DMS153 (cell line): ENCODE data around the gene CASKIN1.
"Not testable (repeated sequence)": the region's sequence is repeated elsewhere in the genome, so short reads cannot be mapped to it uniquely, and the experiment has no call there.

Source experiments
- DNase-seq: peaks from one replicate; lab custom pipeline; 2025; lab: John Stamatoyannopoulos, UW

CASKIN1 gene

DNA sequence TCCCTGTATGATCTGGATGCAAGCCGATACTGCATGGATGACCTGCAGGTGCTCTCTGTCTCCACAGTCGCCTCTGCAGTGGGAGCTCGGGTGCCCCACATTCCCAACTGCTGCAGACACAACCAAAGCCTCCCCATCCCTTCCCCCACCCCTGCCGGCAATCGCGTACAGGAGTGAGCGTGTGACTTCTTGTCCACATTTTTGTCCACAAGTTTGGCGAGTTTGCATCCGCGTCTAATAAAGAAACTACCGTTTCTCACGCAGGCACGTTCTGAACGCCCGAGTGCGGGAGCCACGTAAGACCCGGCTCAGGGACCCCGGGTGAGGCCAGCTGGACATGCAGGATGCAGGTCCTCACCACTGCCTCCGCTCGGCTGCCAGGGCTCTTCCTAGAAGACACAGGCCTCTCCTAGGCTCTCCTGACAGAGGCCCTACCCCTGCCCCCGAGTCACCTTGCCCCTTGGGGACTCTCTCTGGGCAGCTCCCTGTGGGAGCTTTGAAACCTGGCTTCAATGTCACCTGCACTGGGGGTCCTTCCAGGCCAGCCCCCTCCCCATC, 66.4 kb downstream of the CASKIN1 start:
- not testable (repeated sequence) for DNase-seq

DNA sequence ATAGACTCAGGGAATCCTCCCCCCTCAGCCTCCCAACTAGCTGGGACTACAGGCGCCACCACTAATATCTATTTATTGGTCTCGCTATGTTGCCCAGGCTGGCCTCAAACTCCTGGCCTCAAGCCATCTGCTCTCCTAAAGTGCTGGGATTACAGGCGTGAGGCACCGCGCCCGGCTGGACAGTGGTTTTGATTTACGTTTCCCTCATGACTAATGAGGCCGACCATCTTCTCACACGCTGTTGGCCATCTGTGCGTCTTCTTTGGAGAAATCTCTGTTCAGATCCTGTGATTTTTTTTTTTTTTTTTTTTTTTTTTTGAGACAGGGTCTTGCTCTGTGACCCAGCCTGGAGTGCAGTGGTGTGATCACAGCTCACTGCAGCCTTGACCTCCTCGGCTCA, 67.2 kb downstream of the CASKIN1 start:
- not testable (repeated sequence) for DNase-seq

DNA sequence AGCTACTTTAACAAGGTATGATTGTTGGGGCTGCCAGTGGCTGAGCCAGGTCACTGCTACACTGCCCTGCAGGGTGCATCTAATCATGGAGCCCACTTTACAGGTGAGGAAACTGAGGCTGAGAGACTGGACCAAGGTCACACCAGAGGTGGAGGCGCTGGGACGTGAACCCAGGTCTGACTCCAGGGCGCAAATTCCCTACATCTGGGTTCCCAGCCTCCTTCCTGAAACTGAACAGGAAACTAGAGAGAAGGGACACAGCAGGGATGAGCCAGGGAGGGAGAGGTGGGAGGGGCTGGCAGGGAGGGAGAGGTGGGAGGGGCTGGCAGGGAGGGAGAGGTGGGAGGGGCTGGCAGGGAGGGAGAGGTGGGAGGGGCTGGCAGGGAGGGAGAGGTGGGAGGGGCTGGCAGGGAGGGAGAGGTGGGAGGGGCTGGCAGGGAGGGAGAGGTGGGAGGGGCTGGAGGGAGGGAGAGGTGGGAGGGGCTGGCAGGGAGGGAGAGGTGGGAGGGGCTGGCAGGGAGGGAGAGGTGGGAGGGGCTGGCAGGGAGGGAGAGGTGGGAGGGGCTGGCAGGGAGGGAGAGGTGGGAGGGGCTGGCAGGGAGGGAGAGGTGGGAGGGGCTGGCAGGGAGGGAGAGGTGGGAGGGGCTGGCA, 68.7 kb downstream of the CASKIN1 start:
- DNase-seq: peak; percentile 69
